ENCODE measurements around the gene EPM2AIP1.

DNA sequence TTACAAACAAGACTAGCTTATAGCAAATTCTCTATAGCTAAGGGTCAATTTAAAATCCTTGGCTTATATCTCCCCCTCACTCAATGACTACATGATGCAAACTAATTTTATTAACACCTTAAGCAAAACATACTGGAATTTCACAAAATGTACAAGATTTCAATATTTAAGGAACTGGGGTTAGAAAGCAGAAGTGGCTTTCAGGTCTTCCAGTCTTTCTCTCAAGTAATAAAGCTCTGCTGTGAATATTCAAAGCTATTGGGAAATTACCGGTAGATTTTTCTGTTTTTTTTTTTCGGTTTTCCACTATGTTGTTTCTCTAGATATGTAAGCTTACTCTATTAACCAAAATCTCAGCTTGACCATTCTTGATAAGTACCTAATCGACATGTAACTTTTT is 3.9 kb downstream of the EPM2AIP1 start:
- TF ChIP-seq CTCF (IDR thresholded peaks at IDR 0.05) (no peak), POLR2A (IDR thresholded peaks at IDR 0.05) (no peak)

All from testis (tissue), 2 donors.